Medulla oblongata (tissue), 1 donor: Measurements from ENCODE around the gene GAB2.
"Not testable (repeated sequence)": the region's sequence is repeated elsewhere in the genome, so short reads cannot be mapped to it uniquely, and the experiment has no call there.

Experiments used
- DNase-seq: peaks from one replicate; pipeline ENCODE4 v3.0.0-alpha.2; 2015; ENCODE audit errors: extremely low spot score

Gene GAB2, protein sequence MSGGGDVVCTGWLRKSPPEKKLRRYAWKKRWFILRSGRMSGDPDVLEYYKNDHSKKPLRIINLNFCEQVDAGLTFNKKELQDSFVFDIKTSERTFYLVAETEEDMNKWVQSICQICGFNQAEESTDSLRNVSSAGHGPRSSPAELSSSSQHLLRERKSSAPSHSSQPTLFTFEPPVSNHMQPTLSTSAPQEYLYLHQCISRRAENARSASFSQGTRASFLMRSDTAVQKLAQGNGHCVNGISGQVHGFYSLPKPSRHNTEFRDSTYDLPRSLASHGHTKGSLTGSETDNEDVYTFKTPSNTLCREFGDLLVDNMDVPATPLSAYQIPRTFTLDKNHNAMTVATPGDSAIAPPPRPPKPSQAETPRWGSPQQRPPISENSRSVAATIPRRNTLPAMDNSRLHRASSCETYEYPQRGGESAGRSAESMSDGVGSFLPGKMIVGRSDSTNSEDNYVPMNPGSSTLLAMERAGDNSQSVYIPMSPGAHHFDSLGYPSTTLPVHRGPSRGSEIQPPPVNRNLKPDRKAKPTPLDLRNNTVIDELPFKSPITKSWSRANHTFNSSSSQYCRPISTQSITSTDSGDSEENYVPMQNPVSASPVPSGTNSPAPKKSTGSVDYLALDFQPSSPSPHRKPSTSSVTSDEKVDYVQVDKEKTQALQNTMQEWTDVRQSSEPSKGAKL

GRCh38 chr11:78417175-78417887, at the start of gene GAB2:
Gene GAB2 (minus strand): TSS chr11:78417820. CDS start chr11:78417720, 100 bp downstream.
- DNase-seq = no peak

- DNase-seq = no peak
Measured at GRCh38 chr11:78467370-78467769, 49.8 kb upstream of the GAB2 start.

- no peak for DNase-seq
Measured at GRCh38 chr11:78465169-78465942, 47.7 kb upstream of the GAB2 start.

GRCh38 chr11:78464787-78465168, 47.2 kb upstream of the GAB2 start:
- DNase-seq = not testable (repeated sequence)

GRCh38 chr11:78460471-78460870, 42.9 kb upstream of the GAB2 start:
- DNase-seq = no peak

DNA sequence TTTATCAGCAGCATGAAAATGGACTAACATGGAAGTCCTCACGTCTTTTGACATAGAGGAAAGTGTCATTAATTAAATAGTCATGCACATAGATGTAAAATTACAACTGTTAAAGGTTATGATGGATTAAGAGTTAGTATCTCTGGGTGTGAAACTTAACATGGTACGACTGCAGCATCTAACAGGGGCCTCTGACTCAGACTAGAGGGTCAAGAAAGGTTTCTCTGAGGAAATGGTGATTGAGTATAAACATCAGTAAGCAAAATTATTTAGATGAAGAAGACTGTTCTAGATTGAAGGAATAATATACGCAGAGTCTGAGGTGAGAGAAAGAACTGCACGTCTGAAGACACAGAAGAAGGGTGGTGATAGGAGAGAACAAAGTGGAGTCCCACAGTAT, 42.1 kb upstream of the GAB2 start:
- no peak for DNase-seq

GRCh38 chr11:78457448-78457847, 39.8 kb upstream of the GAB2 start:
- DNase-seq = no peak

GRCh38 chr11:78453140-78453935, 35.7 kb upstream of the GAB2 start:
- DNase-seq = no peak

GRCh38 chr11:78451371-78452150, 33.9 kb upstream of the GAB2 start:
- DNase-seq = no peak

- DNase-seq = no peak
Measured at GRCh38 chr11:78450866-78451265, 33.2 kb upstream of the GAB2 start.

DNA sequence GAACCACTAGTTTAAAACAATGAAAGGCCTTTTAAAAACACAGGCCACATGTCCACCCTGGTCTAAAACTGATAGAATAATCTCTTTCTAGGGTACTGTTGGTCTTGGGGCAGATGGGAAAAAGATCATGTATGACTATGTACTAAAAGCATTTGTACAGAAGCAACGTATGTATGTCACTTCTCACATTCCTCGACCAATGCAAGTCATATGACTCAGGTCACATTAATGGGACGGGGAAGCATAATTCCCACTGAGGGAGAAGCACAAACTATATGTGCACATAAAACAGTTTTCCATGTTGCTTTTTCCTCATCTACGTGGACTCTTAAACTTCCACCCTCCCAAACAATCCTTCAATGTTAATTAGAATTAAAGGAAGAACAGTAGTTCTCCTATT, 32.2 kb upstream of the GAB2 start:
- no peak for DNase-seq

GRCh38 chr11:78446210-78446609, 28.6 kb upstream of the GAB2 start:
- no peak for DNase-seq

GRCh38 chr11:78444726-78445125, 27.1 kb upstream of the GAB2 start:
- DNase-seq = no peak

GRCh38 chr11:78441956-78442355, 24.3 kb upstream of the GAB2 start:
- DNase-seq = no peak

- no peak for DNase-seq
Measured at GRCh38 chr11:78438298-78438975, 20.8 kb upstream of the GAB2 start.

DNA sequence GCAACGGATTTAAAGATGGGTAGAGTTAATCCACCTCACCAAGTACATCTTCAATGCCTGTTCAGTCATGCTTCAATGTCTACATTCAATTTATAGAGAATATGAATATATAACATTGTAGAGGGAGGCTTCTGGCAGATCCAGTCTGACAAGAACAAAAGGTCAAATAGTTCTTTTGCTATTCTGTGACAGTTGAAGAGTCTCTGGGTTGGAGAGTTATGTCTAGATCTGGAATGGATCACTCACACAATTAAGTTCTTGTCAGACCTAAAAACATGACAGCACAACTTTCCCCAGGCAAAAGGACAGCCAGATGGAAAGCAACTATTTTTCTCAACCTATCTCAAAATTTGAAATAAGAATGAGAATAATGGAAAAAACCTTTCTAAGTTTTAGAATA, 15.3 kb upstream of the GAB2 start:
- DNase-seq = no peak

GRCh38 chr11:78432058-78432515, 14.5 kb upstream of the GAB2 start:
- DNase-seq = no peak

GRCh38 chr11:78429660-78430059, 12.0 kb upstream of the GAB2 start:
- no peak for DNase-seq

DNA sequence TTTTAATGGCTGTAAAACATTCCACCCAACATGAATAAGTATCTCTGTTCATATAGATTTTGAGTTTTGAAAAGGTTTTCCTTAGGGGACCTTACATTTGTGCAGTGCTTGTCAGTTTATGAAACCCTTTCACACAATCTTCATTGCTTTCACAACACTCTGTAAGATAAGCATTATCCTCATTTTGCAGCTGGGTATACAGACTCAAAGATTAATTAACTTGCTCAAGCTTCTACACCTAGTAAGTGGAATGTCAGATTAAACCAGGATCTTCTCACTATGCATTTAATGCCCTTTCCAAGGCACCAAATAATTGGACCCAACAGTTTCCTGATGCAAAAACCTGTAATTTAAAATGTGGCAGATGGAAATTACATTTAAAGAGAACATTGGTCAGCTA, 11.6 kb upstream of the GAB2 start:
- DNase-seq = no peak

DNA sequence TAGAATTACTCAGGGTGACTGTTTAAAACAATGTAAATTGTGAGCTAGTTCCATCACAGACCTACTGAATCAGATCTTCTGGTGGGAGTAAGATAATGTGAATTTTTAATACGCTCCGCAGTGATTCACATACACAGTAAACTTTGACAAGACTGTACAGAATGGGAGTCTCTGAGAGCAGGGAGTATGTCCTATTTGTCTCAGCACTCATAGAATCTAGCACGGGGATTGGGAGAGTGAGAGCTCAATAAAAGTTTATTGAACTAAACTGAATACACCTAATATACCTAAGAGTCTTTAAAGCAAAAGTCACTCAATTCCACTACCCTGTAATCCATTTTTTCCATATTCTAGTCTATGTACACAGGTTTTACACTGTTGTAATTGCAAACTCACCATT, 11.2 kb upstream of the GAB2 start:
- no peak for DNase-seq
